Loucy (cell line): ENCODE data around the gene RPL31.

ENCODE experiments used
- CTCF ChIP-seq: fragments of 200-600 bp; sonication (generic); conservative IDR thresholded peaks from 2 replicates; pipeline ENCODE4 v1.5.1; 2014; ENCODE audit warnings: mild to moderate bottlenecking, antibody characterized with exemption, low read length
- EZH2phosphoT487 ChIP-seq: fragments of 200-600 bp; IDR thresholded peaks from 2 replicates; pipeline ENCODE4 v1.6.1; 2018; ENCODE audit warnings: antibody characterized with exemption, mild to moderate bottlenecking, moderate library complexity, borderline replicate concordance

GRCh38 chr2:100991404-100991773, 10.7 kb upstream of the RPL31 start:
- no peak for TF ChIP-seq CTCF
- TF ChIP-seq EZH2phosphoT487 = no peak
